H1 (cell line): Measurements from ENCODE around the gene MCAT. TPM values are rescaled to one million over a fixed set of nuclear protein-coding genes. Genes with fewer than 3 reads are reported as not detected.

ENCODE experiments used
- CBX5 ChIP-seq: fragments of 300-800, 300-1000 bp; sonication (generic); IDR thresholded peaks from 2 replicates; pipeline ENCODE4 v1.7.1; 2016; ENCODE audit warnings: antibody characterized with exemption, low read length, low read depth
- CHD2 ChIP-seq: IDR thresholded peaks from 2 replicates; pipeline ENCODE4 v1.6.1; 2012; ENCODE audit warnings: low read length, improper control_type of control experiment
- GABPA ChIP-seq: IDR thresholded peaks from 2 replicates; pipeline ENCODE4 v1.6.1; 2011; ENCODE audit warnings: mild to moderate bottlenecking, low read length, moderate library complexity, borderline replicate concordance; ENCODE audit not compliant: insufficient read depth
- HDAC6 ChIP-seq: IDR thresholded peaks from one replicate; pipeline ENCODE4 v1.7.1; 2012; ENCODE audit warnings: low read depth, mild to moderate bottlenecking, inconsistent platforms, low read length, moderate library complexity
- NANOG ChIP-seq: IDR thresholded peaks from 2 replicates; pipeline ENCODE4 v1.6.1; 2011; ENCODE audit warnings: low read length, low read depth, mild to moderate bottlenecking, inconsistent platforms; ENCODE audit not compliant: insufficient read depth, poor library complexity, severe bottlenecking
- SP2 ChIP-seq: IDR thresholded peaks from 2 replicates; pipeline ENCODE4 v1.6.1; 2012; ENCODE audit warnings: mild to moderate bottlenecking, low read length, inconsistent platforms
- polyA plus RNA-seq, 7 experiments: library from polyadenylated mRNA; depleted of rRNA in 3 of 7; stranded (reverse) in 5 of 7; unstranded in 2 of 7; fragments of >200 nt in 5 of 7; fragments of 200-250 nt in 2 of 7; gene quantifications; 1 replicate in 5 of 7; 2 replicates in 1 of 7; 4 replicates in 1 of 7; pipeline versions ENCODE4 v1.2.1 to v1.2.3, GENCODE V29; 2011 to 2013; ENCODE audit warnings: missing spikeins in 2 of 7, mixed read lengths in 2 of 7
- total RNA-seq: library from RNA; stranded (reverse); fragmentation: NEBNext Ultra II Directional; extraction: Animal tissue kit (Norgen Biotek cat#: 25700); gene quantifications from 2 replicates; pipeline ENCODE4 v1.2.1, GENCODE V29; 2021
- TF ChIP-seq, protein P1 (sequence below): IDR thresholded peaks from 2 replicates; pipeline ENCODE4 v1.6.1; 2012; ENCODE audit warnings: inconsistent platforms

The MCAT gene
- total and polyA plus RNA-seq, 2 of the 8 experiments (the other 6 are each of a cell fraction or from before 2014, with no cell fraction given): 15.8 to 17.4 TPM

GRCh38 chr22:43114958-43115357 is 28.2 kb downstream of the MCAT start (continued):
- TF ChIP-seq, protein P1, sequence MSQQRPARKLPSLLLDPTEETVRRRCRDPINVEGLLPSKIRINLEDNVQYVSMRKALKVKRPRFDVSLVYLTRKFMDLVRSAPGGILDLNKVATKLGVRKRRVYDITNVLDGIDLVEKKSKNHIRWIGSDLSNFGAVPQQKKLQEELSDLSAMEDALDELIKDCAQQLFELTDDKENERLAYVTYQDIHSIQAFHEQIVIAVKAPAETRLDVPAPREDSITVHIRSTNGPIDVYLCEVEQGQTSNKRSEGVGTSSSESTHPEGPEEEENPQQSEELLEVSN: no peak
- TF ChIP-seq CHD2 (no peak), CBX5 (no peak), NANOG (no peak), GABPA (no peak), HDAC6 (no peak), SP2 (no peak)
- TF ChIP-seq, all 59 proteins: peak for 0
